WTC11 (cell line): Measurements from ENCODE around the gene CFAP77. TPM values are rescaled to one million over a fixed set of nuclear protein-coding genes. Genes with fewer than 3 reads are reported as not detected.
A peak's percentile ranks its signal among the peaks of the same experiment; 100 is the strongest.

Experiments used
- ATAC-seq: fragments of 200-7000 bp; cut with Tn5 transposase; 2 replicates; pipeline ENCODE4 v1.10.0; 2021; ENCODE audit warnings: mild to moderate bottlenecking, moderate library complexity
- CTCF ChIA-PET: fragments of 300-600 bp; sonication (Branson Sonifier 250); formaldehyde crosslinking; loops from one replicate; lab custom pipeline; 2021; ENCODE audit warnings: antibody characterized with exemption; lab: Charles Lee
- POLR2A ChIA-PET: fragments of 350-600 bp; sonication (Branson Sonifier 250); formaldehyde crosslinking; loops from one replicate; lab custom pipeline; 2021; ENCODE audit warnings: antibody characterized with exemption; lab: Charles Lee
- DNase-seq: peaks from one replicate; pipeline ENCODE4 v3.0.0; 2021; ENCODE audit warnings: low spot score
- H3K27ac Mint-ChIP-seq: 2 replicates; pipeline ENCODE4 v1.8.0; 2021; ENCODE audit warnings: mixed read lengths
- H3K27me3 Mint-ChIP-seq: 2 replicates; pipeline ENCODE4 v1.8.0; 2021; ENCODE audit warnings: low read depth, mild to moderate bottlenecking, moderate library complexity, mixed read lengths
- H3K36me3 Mint-ChIP-seq: 2 replicates; pipeline ENCODE4 v1.8.0; 2021; ENCODE audit warnings: mixed read lengths
- H3K4me1 Mint-ChIP-seq: 2 replicates; pipeline ENCODE4 v1.8.0; 2022; ENCODE audit warnings: mixed read lengths
- H3K4me3 Mint-ChIP-seq: 2 replicates; pipeline ENCODE4 v1.8.0; 2021; ENCODE audit warnings: mild to moderate bottlenecking, moderate library complexity, mixed read lengths
- H3K9me3 Mint-ChIP-seq: 2 replicates; pipeline ENCODE4 v1.8.0; 2021; ENCODE audit warnings: mixed read lengths
- ATF1 ChIP-seq: sonication (generic); formaldehyde crosslinking; IDR thresholded peaks from 2 replicates; pipeline ENCODE4 v1.8.1; 2023; ENCODE audit warnings: mild to moderate bottlenecking, moderate library complexity, missing genetic modification reagents
- ELF4 ChIP-seq: sonication (generic); formaldehyde crosslinking; IDR thresholded peaks from 2 replicates; pipeline ENCODE4 v1.8.1; 2022; ENCODE audit warnings: low read depth, mild to moderate bottlenecking, moderate library complexity, missing genetic modification reagents
- FOXJ3 ChIP-seq: sonication (generic); formaldehyde crosslinking; IDR thresholded peaks from 2 replicates; pipeline ENCODE4 v1.9.0; 2021; ENCODE audit warnings: missing genetic modification reagents, mild to moderate bottlenecking, borderline replicate concordance
- GABPB1 ChIP-seq: sonication (generic); formaldehyde crosslinking; IDR thresholded peaks from 2 replicates; pipeline ENCODE4 v1.8.1; 2023; ENCODE audit warnings: mild to moderate bottlenecking, missing genetic modification reagents
- IRF2 ChIP-seq: sonication (generic); formaldehyde crosslinking; IDR thresholded peaks from 2 replicates; pipeline ENCODE4 v1.8.0; 2022; ENCODE audit warnings: low read depth, missing genetic modification reagents, borderline replicate concordance
- KAT7 ChIP-seq: sonication (generic); formaldehyde crosslinking; IDR thresholded peaks from 2 replicates; pipeline ENCODE4 v1.8.1; 2023; ENCODE audit warnings: missing genetic modification reagents, mild to moderate bottlenecking, borderline replicate concordance
- MYBL2 ChIP-seq: sonication (generic); formaldehyde crosslinking; IDR thresholded peaks from 2 replicates; pipeline ENCODE4 v1.8.1; 2023; ENCODE audit warnings: mild to moderate bottlenecking, moderate library complexity, missing genetic modification reagents
- RELA ChIP-seq: sonication (generic); formaldehyde crosslinking; IDR thresholded peaks from 2 replicates; pipeline ENCODE4 v1.8.1; 2022; ENCODE audit warnings: missing genetic modification reagents, mild to moderate bottlenecking, borderline replicate concordance
- RORB ChIP-seq: fragments of 250-450 bp; sonication (Bioruptor Pico); IDR thresholded peaks from 2 replicates; pipeline ENCODE4 v1.9.0; 2021; ENCODE audit warnings: mild to moderate bottlenecking
- SOX15 ChIP-seq: fragments of 250-450 bp; sonication (Bioruptor Pico); IDR thresholded peaks from 2 replicates; pipeline ENCODE4 v1.9.0; 2021; ENCODE audit warnings: mild to moderate bottlenecking
- SP1 ChIP-seq: sonication (generic); formaldehyde crosslinking; conservative IDR thresholded peaks from 2 replicates; pipeline ENCODE4 v1.8.1; 2022; ENCODE audit warnings: missing genetic modification reagents
- TP53 ChIP-seq: sonication (generic); formaldehyde crosslinking; IDR thresholded peaks from 2 replicates; pipeline ENCODE4 v1.8.1; 2023; ENCODE audit warnings: mild to moderate bottlenecking, missing genetic modification reagents
- ZNF263 ChIP-seq: sonication (generic); formaldehyde crosslinking; IDR thresholded peaks from 2 replicates; pipeline ENCODE4 v1.8.1; 2022; ENCODE audit warnings: low read depth, mild to moderate bottlenecking, moderate library complexity, missing genetic modification reagents
- ZNF416 ChIP-seq: fragments of 250-450 bp; sonication (Bioruptor Pico); IDR thresholded peaks from 2 replicates; pipeline ENCODE4 v1.9.0; 2021; ENCODE audit warnings: mild to moderate bottlenecking, inconsistent platforms
- ZNF423 ChIP-seq: fragments of 250-450 bp; sonication (Bioruptor Pico); IDR thresholded peaks from 2 replicates; pipeline ENCODE4 v2.1.2; 2022; ENCODE audit warnings: mild to moderate bottlenecking, moderate library complexity
- total RNA-seq: library from RNA; stranded (reverse); gene quantifications from 3 replicates; pipeline ENCODE4 v1.2.3, GENCODE V29; 2021
- TF ChIP-seq, protein P1 (sequence below): sonication (generic); formaldehyde crosslinking; IDR thresholded peaks from 2 replicates; pipeline ENCODE4 v1.8.0; 2023; ENCODE audit warnings: missing genetic modification reagents
- TF ChIP-seq, protein P2 (sequence below): fragments of 250-450 bp; sonication (Bioruptor Pico); IDR thresholded peaks from 2 replicates; pipeline ENCODE4 v1.9.0; 2021; ENCODE audit warnings: moderate library complexity, mild to moderate bottlenecking, inconsistent platforms, borderline replicate concordance
- TF ChIP-seq, protein P3 (sequence below): fragments of 250-450 bp; sonication (Bioruptor Pico); IDR thresholded peaks from 2 replicates; pipeline ENCODE4 v1.8.0; 2021; ENCODE audit warnings: mild to moderate bottlenecking
- TF ChIP-seq, protein P4 (sequence below): sonication (generic); formaldehyde crosslinking; IDR thresholded peaks from 2 replicates; pipeline ENCODE4 v1.8.1; 2022; ENCODE audit warnings: mild to moderate bottlenecking, moderate library complexity, missing genetic modification reagents
- TF ChIP-seq, protein P5 (sequence below): fragments of 250-450 bp; sonication (Bioruptor Pico); conservative IDR thresholded peaks from 2 replicates; pipeline ENCODE4 v1.9.0; 2021; ENCODE audit warnings: mild to moderate bottlenecking
- TF ChIP-seq, protein P6 (sequence below): sonication (generic); formaldehyde crosslinking; conservative IDR thresholded peaks from 2 replicates; pipeline ENCODE4 v1.8.1; 2023; ENCODE audit warnings: mild to moderate bottlenecking, low read depth, missing genetic modification reagents, moderate library complexity

CFAP77 gene
- total RNA-seq, 1 experiment from 2014 or later: 1.2 TPM

DNA sequence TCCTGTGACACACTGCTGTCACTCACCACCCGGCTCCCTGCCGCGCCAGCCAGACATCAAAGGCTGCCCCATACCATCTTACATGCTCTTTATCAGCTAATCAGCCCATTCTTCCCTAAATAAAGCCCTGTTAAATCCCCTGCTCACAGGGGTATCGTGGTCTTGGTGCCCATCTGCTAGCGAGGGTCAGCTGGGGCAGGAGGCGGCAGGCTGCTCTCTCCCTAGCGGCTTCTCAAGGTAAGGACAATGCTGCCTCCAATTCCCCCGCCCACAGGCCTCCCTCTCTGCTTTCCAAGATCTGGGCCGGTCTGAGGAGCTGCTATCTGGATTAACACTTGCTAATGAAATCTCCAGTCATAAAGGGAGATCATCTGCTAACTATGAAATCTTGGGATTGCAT lies 199.2 kb downstream of the CFAP77 start:
- Mint-ChIP-seq H3K27ac (no peak overlapping the region), H3K4me1 (peaks cover 10% of the 10 kb centered on the region), H3K36me3 (peaks cover 60% of the 10 kb centered on the region), H3K4me3 (no peak overlapping the region), H3K9me3 (no peaks in the 10 kb centered on the region), H3K27me3 (no peaks in the 10 kb centered on the region)
- ChIA-PET CTCF (interaction anchor here (0.9 kb wide), 1 partner anchor 62 kb away, joined by 3 read pairs; no protein-coding TSS in a partner anchor), POLR2A (no interaction called here)
- no peak for DNase-seq
- no peak for ATAC-seq
- no peak for TF ChIP-seq FOXJ3 (CRISPR knock-in tag)

DNA sequence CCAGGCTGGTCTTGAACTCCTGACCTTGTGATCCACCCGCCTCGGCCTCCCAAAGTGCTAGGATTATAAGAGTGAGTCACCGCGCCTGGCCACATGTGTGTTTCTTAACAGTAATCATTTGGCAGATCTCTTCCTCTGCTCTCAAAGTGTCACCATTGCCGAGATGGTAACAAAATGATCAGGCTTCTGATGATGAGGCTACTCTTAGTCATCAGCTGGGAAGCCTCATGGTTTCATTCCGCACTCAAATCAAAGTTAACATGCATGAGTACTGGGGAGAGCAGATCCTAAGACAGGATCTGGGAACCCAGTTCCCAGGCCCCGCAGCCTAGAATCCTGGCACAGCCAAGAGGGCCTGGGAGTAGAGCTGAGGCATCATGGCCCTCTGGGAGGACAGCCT lies 199.8 kb downstream of the CFAP77 start:
- CTCF ChIA-PET: no interaction called here
- H3K9me3 Mint-ChIP-seq: no peaks in the 10 kb centered on the region
- ATAC-seq (no peak), DNase-seq (no peak)
- POLR2A ChIA-PET: no interaction called here
- peaks cover 63% of the 10 kb centered on the region for H3K36me3 Mint-ChIP-seq
- TF ChIP-seq SOX15 (no peak), RORB (CRISPR knock-in tag) (no peak), ATF1 (CRISPR knock-in tag) (no peak), KAT7 (CRISPR knock-in tag) (no peak), FOXJ3 (CRISPR knock-in tag) (no peak)
- TF ChIP-seq, protein P1, sequence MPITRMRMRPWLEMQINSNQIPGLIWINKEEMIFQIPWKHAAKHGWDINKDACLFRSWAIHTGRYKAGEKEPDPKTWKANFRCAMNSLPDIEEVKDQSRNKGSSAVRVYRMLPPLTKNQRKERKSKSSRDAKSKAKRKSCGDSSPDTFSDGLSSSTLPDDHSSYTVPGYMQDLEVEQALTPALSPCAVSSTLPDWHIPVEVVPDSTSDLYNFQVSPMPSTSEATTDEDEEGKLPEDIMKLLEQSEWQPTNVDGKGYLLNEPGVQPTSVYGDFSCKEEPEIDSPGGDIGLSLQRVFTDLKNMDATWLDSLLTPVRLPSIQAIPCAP (CRISPR knock-in tag): no peak
- TF ChIP-seq, protein P2, sequence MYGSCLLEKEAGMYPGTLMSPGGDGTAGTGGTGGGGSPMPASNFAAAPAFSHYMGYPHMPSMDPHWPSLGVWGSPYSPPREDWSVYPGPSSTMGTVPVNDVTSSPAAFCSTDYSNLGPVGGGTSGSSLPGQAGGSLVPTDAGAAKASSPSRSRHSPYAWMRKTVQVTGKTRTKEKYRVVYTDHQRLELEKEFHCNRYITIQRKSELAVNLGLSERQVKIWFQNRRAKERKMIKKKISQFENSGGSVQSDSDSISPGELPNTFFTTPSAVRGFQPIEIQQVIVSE (CRISPR knock-in tag): no peak
- no peak overlapping the region for H3K4me3 Mint-ChIP-seq
- H3K27ac Mint-ChIP-seq: peak overlapping the region; percentile 74
- peaks cover 13% of the 10 kb centered on the region for H3K4me1 Mint-ChIP-seq
- no peaks in the 10 kb centered on the region for H3K27me3 Mint-ChIP-seq

DNA sequence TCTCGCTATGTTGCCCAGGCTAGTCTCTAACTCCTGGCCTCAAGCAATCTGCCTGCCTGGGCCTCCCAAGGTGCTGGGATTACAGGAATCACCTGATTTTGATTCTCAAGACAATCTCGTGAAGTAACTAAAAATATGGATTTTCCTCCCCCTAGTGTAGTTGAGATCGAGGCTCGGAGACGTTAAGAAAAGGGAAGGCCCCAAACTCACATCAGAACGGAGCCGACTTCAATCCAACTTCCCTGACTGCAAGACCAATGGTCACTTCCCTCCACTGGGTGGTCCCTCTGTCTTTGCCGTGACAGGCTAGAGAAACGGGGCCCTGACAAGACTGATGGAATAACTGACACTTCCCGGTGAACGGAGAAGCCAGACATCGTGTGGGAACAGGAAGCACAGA lies 200.7 kb downstream of the CFAP77 start:
- H3K27ac Mint-ChIP-seq: peak overlapping the region; percentile 63; the same call in 1 of the 2 replicates
- H3K9me3 Mint-ChIP-seq: no peaks in the 10 kb centered on the region
- ChIA-PET POLR2A (no interaction called here), CTCF (no interaction called here)
- ATAC-seq (no peak), DNase-seq (no peak)
- H3K36me3 Mint-ChIP-seq: peaks cover 64% of the 10 kb centered on the region
- peaks cover 19% of the 10 kb centered on the region for H3K4me1 Mint-ChIP-seq
- H3K4me3 Mint-ChIP-seq: no peak overlapping the region
- TF ChIP-seq ELF4 (CRISPR knock-in tag) (no peak), SP1 (CRISPR knock-in tag) (no peak), RELA (CRISPR knock-in tag) (no peak), TP53 (no peak), MYBL2 (no peak), ZNF423 (no peak), IRF2 (no peak), ZNF416 (CRISPR knock-in tag) (no peak), ZNF263 (no peak), GABPB1 (CRISPR knock-in tag) (no peak)
- TF ChIP-seq, protein P1 (CRISPR knock-in tag): no peak
- TF ChIP-seq, protein P3, sequence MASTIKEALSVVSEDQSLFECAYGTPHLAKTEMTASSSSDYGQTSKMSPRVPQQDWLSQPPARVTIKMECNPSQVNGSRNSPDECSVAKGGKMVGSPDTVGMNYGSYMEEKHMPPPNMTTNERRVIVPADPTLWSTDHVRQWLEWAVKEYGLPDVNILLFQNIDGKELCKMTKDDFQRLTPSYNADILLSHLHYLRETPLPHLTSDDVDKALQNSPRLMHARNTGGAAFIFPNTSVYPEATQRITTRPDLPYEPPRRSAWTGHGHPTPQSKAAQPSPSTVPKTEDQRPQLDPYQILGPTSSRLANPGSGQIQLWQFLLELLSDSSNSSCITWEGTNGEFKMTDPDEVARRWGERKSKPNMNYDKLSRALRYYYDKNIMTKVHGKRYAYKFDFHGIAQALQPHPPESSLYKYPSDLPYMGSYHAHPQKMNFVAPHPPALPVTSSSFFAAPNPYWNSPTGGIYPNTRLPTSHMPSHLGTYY (CRISPR knock-in tag): no peak
- TF ChIP-seq, protein P4, sequence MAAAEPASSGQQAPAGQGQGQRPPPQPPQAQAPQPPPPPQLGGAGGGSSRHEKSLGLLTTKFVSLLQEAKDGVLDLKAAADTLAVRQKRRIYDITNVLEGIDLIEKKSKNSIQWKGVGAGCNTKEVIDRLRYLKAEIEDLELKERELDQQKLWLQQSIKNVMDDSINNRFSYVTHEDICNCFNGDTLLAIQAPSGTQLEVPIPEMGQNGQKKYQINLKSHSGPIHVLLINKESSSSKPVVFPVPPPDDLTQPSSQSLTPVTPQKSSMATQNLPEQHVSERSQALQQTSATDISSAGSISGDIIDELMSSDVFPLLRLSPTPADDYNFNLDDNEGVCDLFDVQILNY (CRISPR knock-in tag): no peak
- TF ChIP-seq, protein P5, sequence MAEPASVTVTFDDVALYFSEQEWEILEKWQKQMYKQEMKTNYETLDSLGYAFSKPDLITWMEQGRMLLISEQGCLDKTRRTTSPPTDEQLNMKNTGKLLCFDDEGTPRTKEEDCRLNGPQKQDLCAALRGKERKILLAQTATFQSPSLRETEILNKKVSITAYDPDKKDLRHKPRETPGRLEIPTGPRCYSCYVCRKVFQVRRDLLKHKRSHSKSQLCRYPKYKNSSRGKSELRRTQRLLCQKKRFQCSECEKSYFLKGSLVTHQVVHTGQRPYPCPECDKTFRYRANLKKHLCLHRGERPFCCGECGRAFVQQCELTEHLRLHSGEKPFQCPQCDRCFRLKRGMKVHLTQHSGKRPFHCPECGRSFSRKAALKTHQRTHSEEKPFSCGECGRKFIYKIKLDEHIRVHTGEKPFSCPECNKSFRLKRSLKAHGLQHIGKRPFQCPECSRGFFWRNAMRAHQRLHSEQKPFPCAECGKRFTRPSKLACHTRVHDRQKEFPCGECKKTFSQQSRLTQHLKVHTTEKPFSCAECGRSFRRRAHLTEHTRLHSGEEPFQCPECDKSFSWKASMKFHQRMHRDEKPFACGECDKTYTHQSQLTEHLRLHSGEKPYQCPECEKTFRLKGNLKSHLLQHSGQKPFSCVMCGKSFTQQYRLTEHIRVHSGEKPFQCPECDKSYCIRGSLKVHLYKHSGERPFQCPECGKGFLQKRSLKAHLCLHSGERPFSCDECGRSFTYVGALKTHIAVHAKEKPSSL (CRISPR knock-in tag): no peak
- TF ChIP-seq, protein P6, sequence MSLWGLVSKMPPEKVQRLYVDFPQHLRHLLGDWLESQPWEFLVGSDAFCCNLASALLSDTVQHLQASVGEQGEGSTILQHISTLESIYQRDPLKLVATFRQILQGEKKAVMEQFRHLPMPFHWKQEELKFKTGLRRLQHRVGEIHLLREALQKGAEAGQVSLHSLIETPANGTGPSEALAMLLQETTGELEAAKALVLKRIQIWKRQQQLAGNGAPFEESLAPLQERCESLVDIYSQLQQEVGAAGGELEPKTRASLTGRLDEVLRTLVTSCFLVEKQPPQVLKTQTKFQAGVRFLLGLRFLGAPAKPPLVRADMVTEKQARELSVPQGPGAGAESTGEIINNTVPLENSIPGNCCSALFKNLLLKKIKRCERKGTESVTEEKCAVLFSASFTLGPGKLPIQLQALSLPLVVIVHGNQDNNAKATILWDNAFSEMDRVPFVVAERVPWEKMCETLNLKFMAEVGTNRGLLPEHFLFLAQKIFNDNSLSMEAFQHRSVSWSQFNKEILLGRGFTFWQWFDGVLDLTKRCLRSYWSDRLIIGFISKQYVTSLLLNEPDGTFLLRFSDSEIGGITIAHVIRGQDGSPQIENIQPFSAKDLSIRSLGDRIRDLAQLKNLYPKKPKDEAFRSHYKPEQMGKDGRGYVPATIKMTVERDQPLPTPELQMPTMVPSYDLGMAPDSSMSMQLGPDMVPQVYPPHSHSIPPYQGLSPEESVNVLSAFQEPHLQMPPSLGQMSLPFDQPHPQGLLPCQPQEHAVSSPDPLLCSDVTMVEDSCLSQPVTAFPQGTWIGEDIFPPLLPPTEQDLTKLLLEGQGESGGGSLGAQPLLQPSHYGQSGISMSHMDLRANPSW (CRISPR knock-in tag): no peak
- H3K27me3 Mint-ChIP-seq: no peaks in the 10 kb centered on the region
